Natural killer cell treated with Interleukin-12 subunit alpha and Interleukin-12 subunit beta and Interleukin-15 and Interleukin-18, amount 100 ng/mL, for 72 hours (primary cell): ENCODE results near the gene LIF. TPM values are rescaled to one million over a fixed set of nuclear protein-coding genes. Genes with fewer than 3 reads are reported as not detected.

Experiments used
- ATAC-seq, 2 donors: fragments of 150-1000 bp; cut with Tn5 transposase in 1 of 2; sonication (Bioruptor Pico), chemical (Tn5 transposase) in 1 of 2; 2 replicates each; pipeline ENCODE4 v1.10.0; 2021
- DNase-seq: peaks from one replicate; pipeline ENCODE4 v3.0.0; 2022; ENCODE audit warnings: low spot score
- H3K27ac Mint-ChIP-seq, 2 donors: 1 replicate in 1 of 2; 2 replicates in 1 of 2; pipeline ENCODE4 v1.8.0; 2022; ENCODE audit warnings: mixed read lengths in 2 of 2, mild to moderate bottlenecking in 1 of 2, moderate library complexity in 1 of 2
- H3K27me3 Mint-ChIP-seq, 2 donors: 1 replicate in 1 of 2; 2 replicates in 1 of 2; pipeline ENCODE4 v1.8.0; 2022; ENCODE audit warnings: mixed read lengths in 2 of 2
- H3K36me3 Mint-ChIP-seq: one replicate; pipeline ENCODE4 v1.8.0; 2022; ENCODE audit warnings: mixed read lengths
- H3K4me1 Mint-ChIP-seq, 2 donors: 1 replicate in 1 of 2; 2 replicates in 1 of 2; pipeline ENCODE4 v1.8.0; 2022; ENCODE audit warnings: low read depth in 2 of 2, mixed read lengths in 2 of 2, mild to moderate bottlenecking in 1 of 2
- H3K4me3 Mint-ChIP-seq: one replicate; pipeline ENCODE4 v1.8.0; 2022; ENCODE audit warnings: mixed read lengths
- H3K9me3 Mint-ChIP-seq: 2 replicates; pipeline ENCODE4 v1.8.0; 2022; ENCODE audit warnings: mixed read lengths
- total RNA-seq, 2 donors: library from RNA; stranded (reverse); gene quantifications; one replicate each; pipeline ENCODE4 v1.2.3, GENCODE V29; 2022

LIF gene
- total RNA-seq, 2 donors from 2014 or later: 63.3 to 125 TPM

- no peak for ATAC-seq
- H3K27me3 Mint-ChIP-seq: no peaks in the 10 kb centered on the region
- DNase-seq: no peak
- no peaks in the 10 kb centered on the region for H3K36me3 Mint-ChIP-seq
- no peaks in the 10 kb centered on the region for H3K9me3 Mint-ChIP-seq
- peaks cover 32 to 43% of the 10 kb centered on the region in 2 donors for H3K4me1 Mint-ChIP-seq
- peak overlapping the region in 1 of 2 donors; percentile 37 for H3K27ac Mint-ChIP-seq
- no peak overlapping the region for H3K4me3 Mint-ChIP-seq
Measured at GRCh38 chr22:30227438-30228228, 18.9 kb downstream of the LIF start.

- Mint-ChIP-seq H3K9me3 (no peaks in the 10 kb centered on the region), H3K4me3 (no peak overlapping the region), H3K27ac (peak overlapping the region in 1 of 2 donors; percentile 41), H3K4me1 (peaks cover 43 to 56% of the 10 kb centered on the region in 2 donors), H3K36me3 (no peaks in the 10 kb centered on the region), H3K27me3 (no peaks in the 10 kb centered on the region)
- DNase-seq: no peak
- ATAC-seq: no peak
Measured at GRCh38 chr22:30226192-30226832, 20.2 kb downstream of the LIF start.

- DNase-seq: no peak
- H3K4me1 Mint-ChIP-seq: peaks cover 53 to 66% of the 10 kb centered on the region in 2 donors
- H3K27ac Mint-ChIP-seq: peak overlapping the region; percentile 43 to 78
- no peaks in the 10 kb centered on the region for H3K36me3 Mint-ChIP-seq
- no peaks in the 10 kb centered on the region for H3K9me3 Mint-ChIP-seq
- no peak overlapping the region for H3K4me3 Mint-ChIP-seq
- no peaks in the 10 kb centered on the region for H3K27me3 Mint-ChIP-seq
- no peak for ATAC-seq
Measured at GRCh38 chr22:30225220-30225927, 21.2 kb downstream of the LIF start.

- no peaks in the 10 kb centered on the region for H3K9me3 Mint-ChIP-seq
- ATAC-seq (no peak), DNase-seq (no peak)
- peaks cover 62 to 77% of the 10 kb centered on the region in 2 donors for H3K4me1 Mint-ChIP-seq
- H3K4me3 Mint-ChIP-seq: no peak overlapping the region
- H3K27ac Mint-ChIP-seq: peak overlapping the region; percentile 70 to 81
- H3K27me3 Mint-ChIP-seq: no peaks in the 10 kb centered on the region
- no peaks in the 10 kb centered on the region for H3K36me3 Mint-ChIP-seq
Measured at GRCh38 chr22:30224161-30224857, 22.2 kb downstream of the LIF start.

- Mint-ChIP-seq H3K4me3 (peak overlapping the region; percentile 66), H3K27ac (peak overlapping the region; percentile 70 to 81), H3K4me1 (peaks cover 61 to 76% of the 10 kb centered on the region in 2 donors), H3K9me3 (no peaks in the 10 kb centered on the region), H3K27me3 (no peaks in the 10 kb centered on the region), H3K36me3 (no peaks in the 10 kb centered on the region)
- DNase-seq (peak; percentile 66), ATAC-seq (peak; percentile 73 to 74)
Measured at GRCh38 chr22:30223303-30223702, 23.3 kb downstream of the LIF start.

- peak overlapping the region; percentile 36 for H3K4me3 Mint-ChIP-seq
- H3K27ac Mint-ChIP-seq: peak overlapping the region in 1 of 2 donors; percentile 75
- peaks cover 62 to 68% of the 10 kb centered on the region in 2 donors for H3K4me1 Mint-ChIP-seq
- DNase-seq (no peak), ATAC-seq (no peak)
- no peaks in the 10 kb centered on the region for H3K9me3 Mint-ChIP-seq
- no peaks in the 10 kb centered on the region for H3K27me3 Mint-ChIP-seq
- no peaks in the 10 kb centered on the region for H3K36me3 Mint-ChIP-seq
Measured at GRCh38 chr22:30222321-30222720, 24.2 kb downstream of the LIF start.

GRCh38 chr22:30221121-30221992, 25.2 kb downstream of the LIF start:
- Mint-ChIP-seq H3K4me3 (peak overlapping the region; percentile 79), H3K9me3 (no peaks in the 10 kb centered on the region), H3K36me3 (no peaks in the 10 kb centered on the region), H3K27ac (peak overlapping the region; percentile 50 to 75), H3K4me1 (peaks cover 59 to 66% of the 10 kb centered on the region in 2 donors), H3K27me3 (no peaks in the 10 kb centered on the region)
- DNase-seq: peak; percentile 69
- peak; percentile 59 to 63 for ATAC-seq

- ATAC-seq (no peak), DNase-seq (no peak)
- Mint-ChIP-seq H3K9me3 (no peaks in the 10 kb centered on the region), H3K4me1 (peaks cover 56 to 64% of the 10 kb centered on the region in 2 donors), H3K36me3 (no peaks in the 10 kb centered on the region), H3K27me3 (no peaks in the 10 kb centered on the region), H3K27ac (peak overlapping the region; percentile 50 to 75), H3K4me3 (peak overlapping the region; percentile 79)
Measured at GRCh38 chr22:30220338-30221012, 26.1 kb downstream of the LIF start.

- Mint-ChIP-seq H3K4me3 (peak overlapping the region; percentile 79), H3K36me3 (no peaks in the 10 kb centered on the region), H3K27me3 (no peaks in the 10 kb centered on the region), H3K9me3 (no peaks in the 10 kb centered on the region), H3K4me1 (peaks cover 57 to 65% of the 10 kb centered on the region in 2 donors), H3K27ac (peak overlapping the region; percentile 50 to 75)
- DNase-seq (no peak), ATAC-seq (no peak)
Measured at GRCh38 chr22:30219668-30220278, 26.8 kb downstream of the LIF start.

GRCh38 chr22:30219049-30219654, 27.4 kb downstream of the LIF start:
- H3K27me3 Mint-ChIP-seq: no peaks in the 10 kb centered on the region
- H3K9me3 Mint-ChIP-seq: no peaks in the 10 kb centered on the region
- H3K36me3 Mint-ChIP-seq: no peaks in the 10 kb centered on the region
- H3K4me1 Mint-ChIP-seq: peaks cover 58 to 67% of the 10 kb centered on the region in 2 donors
- H3K27ac Mint-ChIP-seq: peak overlapping the region; percentile 50 to 75
- ATAC-seq (no peak), DNase-seq (no peak)
- no peak overlapping the region for H3K4me3 Mint-ChIP-seq

GRCh38 chr22:30217698-30218560, 28.6 kb downstream of the LIF start:
- Mint-ChIP-seq H3K4me1 (peaks cover 54 to 60% of the 10 kb centered on the region in 2 donors), H3K27me3 (no peaks in the 10 kb centered on the region), H3K4me3 (no peak overlapping the region), H3K27ac (peak overlapping the region in 1 of 2 donors; percentile 45), H3K36me3 (no peaks in the 10 kb centered on the region), H3K9me3 (no peaks in the 10 kb centered on the region)
- DNase-seq (no peak), ATAC-seq (no peak)
